T-helper 2 cell treated with Interferon-gamma antibody and Interleukin-4, amounts not matched to agents 5 μg/mL and 100 μg/mL, for 36 hours (primary cell): ENCODE measurements around the gene CAMTA1.

Experiments
- DNase-seq: peaks from one replicate; pipeline ENCODE4 v3.0.0; 2021; ENCODE audit warnings: low spot score
- H3K27ac Mint-ChIP-seq: one replicate; pipeline ENCODE4 v1.8.0; 2021; ENCODE audit warnings: mild to moderate bottlenecking, mixed read lengths
- H3K27me3 Mint-ChIP-seq: one replicate; pipeline ENCODE4 v1.8.0; 2021; ENCODE audit warnings: low read depth, mixed read lengths
- H3K36me3 Mint-ChIP-seq: one replicate; pipeline ENCODE4 v1.8.0; 2021; ENCODE audit warnings: low read depth, mixed read lengths
- H3K4me1 Mint-ChIP-seq: one replicate; pipeline ENCODE4 v1.8.0; 2021; ENCODE audit warnings: low read depth, mixed read lengths
- H3K4me3 Mint-ChIP-seq: one replicate; pipeline ENCODE4 v1.8.0; 2022; ENCODE audit warnings: mild to moderate bottlenecking, moderate library complexity, mixed read lengths
- H3K9me3 Mint-ChIP-seq: one replicate; pipeline ENCODE4 v1.8.0; 2021; ENCODE audit warnings: mixed read lengths

The CAMTA1 gene

DNA sequence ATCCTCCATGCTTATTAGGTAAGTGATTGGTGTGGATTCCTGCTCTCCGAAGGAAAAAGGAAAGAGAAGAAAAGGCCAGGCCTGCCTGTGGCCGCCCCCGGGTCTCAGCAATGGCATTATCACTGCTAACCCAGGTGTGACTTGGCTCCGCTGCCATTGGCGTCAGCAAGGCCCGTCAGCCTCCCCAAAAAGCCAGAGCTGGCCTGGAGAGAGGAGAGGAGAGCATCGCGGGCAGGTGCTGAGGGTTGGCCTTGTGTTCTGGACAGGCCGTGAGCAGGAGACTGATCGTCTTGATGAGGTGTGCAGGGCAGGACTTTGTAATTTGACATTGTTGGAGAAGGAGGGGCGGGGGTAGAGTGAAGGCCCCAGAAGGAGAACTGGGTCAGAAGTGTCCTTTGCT, 186.4 kb downstream of the CAMTA1 start:
- Mint-ChIP-seq H3K4me3 (no peak overlapping the region), H3K36me3 (no peaks in the 10 kb centered on the region), H3K27ac (no peak overlapping the region), H3K27me3 (peaks cover 21% of the 10 kb centered on the region), H3K4me1 (peaks cover 20% of the 10 kb centered on the region), H3K9me3 (no peaks in the 10 kb centered on the region)
- DNase-seq = no peak

- Mint-ChIP-seq H3K27ac (no peak overlapping the region), H3K36me3 (no peaks in the 10 kb centered on the region), H3K4me3 (no peak overlapping the region), H3K27me3 (peaks cover 21% of the 10 kb centered on the region), H3K4me1 (peaks cover 19% of the 10 kb centered on the region), H3K9me3 (no peaks in the 10 kb centered on the region)
- DNase-seq = no peak
Measured at GRCh38 chr1:6972399-6972798, 187.1 kb downstream of the CAMTA1 start.

GRCh38 chr1:6975331-6976043, 190.2 kb downstream of the CAMTA1 start:
- DNase-seq = no peak
- Mint-ChIP-seq H3K4me3 (no peak overlapping the region), H3K9me3 (no peaks in the 10 kb centered on the region), H3K27me3 (no peaks in the 10 kb centered on the region), H3K4me1 (no peaks in the 10 kb centered on the region), H3K36me3 (no peaks in the 10 kb centered on the region), H3K27ac (no peak overlapping the region)

DNA sequence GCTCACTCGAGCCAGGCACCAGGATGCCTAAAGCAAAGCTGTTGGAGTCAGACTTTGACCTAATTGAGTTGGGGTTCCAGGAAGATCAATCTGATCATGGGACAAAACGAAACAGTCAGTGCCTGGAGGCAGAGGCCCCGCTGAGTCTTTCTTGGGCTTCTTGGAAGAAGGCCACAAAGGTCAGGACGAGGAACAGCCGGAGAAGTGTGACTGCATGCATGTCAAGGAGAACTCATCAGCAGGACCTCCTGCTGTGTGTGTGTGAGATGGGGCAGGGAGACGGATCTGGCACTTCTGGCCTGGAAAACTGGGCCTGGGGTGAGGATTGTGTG, 190.8 kb downstream of the CAMTA1 start:
- Mint-ChIP-seq H3K4me1 (no peaks in the 10 kb centered on the region), H3K36me3 (no peaks in the 10 kb centered on the region), H3K27ac (no peak overlapping the region), H3K9me3 (no peaks in the 10 kb centered on the region), H3K4me3 (no peak overlapping the region), H3K27me3 (no peaks in the 10 kb centered on the region)
- DNase-seq = no peak

- H3K27me3 Mint-ChIP-seq = no peaks in the 10 kb centered on the region
- H3K9me3 Mint-ChIP-seq = no peaks in the 10 kb centered on the region
- no peaks in the 10 kb centered on the region for H3K36me3 Mint-ChIP-seq
- H3K4me1 Mint-ChIP-seq = no peaks in the 10 kb centered on the region
- DNase-seq = no peak
- no peak overlapping the region for H3K4me3 Mint-ChIP-seq
- no peak overlapping the region for H3K27ac Mint-ChIP-seq
Measured at GRCh38 chr1:6979003-6979613, 193.9 kb downstream of the CAMTA1 start.

DNA sequence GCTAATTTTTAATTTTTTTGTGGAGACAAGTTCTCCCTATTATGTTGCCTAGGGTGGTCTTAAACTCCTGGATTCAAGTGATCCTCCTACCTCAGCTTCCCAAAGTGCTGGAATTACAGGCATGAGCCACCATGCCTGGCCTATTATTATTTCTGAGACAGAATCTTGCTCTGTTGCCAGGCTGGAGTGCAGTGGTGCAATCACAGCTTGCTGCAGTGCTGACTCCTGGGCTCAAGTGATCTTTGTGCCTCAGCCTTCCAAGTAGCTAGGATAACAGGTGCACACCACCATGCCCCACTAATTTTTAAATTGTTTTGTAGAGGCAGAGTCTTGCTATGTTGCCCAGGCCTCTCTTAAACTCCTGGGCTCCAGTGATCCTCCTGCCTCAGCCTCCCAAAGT, 196.3 kb downstream of the CAMTA1 start:
- no peaks in the 10 kb centered on the region for H3K27me3 Mint-ChIP-seq
- no peaks in the 10 kb centered on the region for H3K4me1 Mint-ChIP-seq
- no peak for DNase-seq
- no peak overlapping the region for H3K4me3 Mint-ChIP-seq
- H3K36me3 Mint-ChIP-seq = no peaks in the 10 kb centered on the region
- no peak overlapping the region for H3K27ac Mint-ChIP-seq
- no peaks in the 10 kb centered on the region for H3K9me3 Mint-ChIP-seq

DNA sequence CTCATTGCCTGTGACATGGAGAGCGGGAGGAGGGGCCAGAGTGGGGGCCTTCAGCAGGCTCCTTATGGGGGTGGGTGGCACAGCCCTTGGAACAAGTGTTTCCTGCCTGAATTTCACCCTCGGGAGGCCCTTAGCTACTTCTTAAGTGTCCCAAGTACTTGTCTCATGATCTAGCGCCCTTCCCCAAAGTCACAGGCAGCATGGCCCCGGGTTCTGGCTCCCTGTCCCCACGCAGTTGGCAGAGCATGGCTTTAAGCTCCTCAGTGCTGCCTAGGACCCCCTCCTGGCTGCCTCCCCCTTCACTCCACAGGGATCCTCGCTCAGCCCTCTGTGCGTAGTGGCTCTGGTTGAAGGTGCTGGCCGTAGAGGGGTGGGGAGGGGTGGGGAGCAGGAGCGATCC, 197.2 kb downstream of the CAMTA1 start:
- H3K4me3 Mint-ChIP-seq = no peak overlapping the region
- DNase-seq = no peak
- H3K9me3 Mint-ChIP-seq = no peaks in the 10 kb centered on the region
- no peaks in the 10 kb centered on the region for H3K27me3 Mint-ChIP-seq
- H3K4me1 Mint-ChIP-seq = no peaks in the 10 kb centered on the region
- no peak overlapping the region for H3K27ac Mint-ChIP-seq
- no peaks in the 10 kb centered on the region for H3K36me3 Mint-ChIP-seq

- Mint-ChIP-seq H3K27me3 (no peaks in the 10 kb centered on the region), H3K4me1 (no peaks in the 10 kb centered on the region), H3K4me3 (no peak overlapping the region), H3K36me3 (no peaks in the 10 kb centered on the region), H3K9me3 (no peaks in the 10 kb centered on the region), H3K27ac (no peak overlapping the region)
- no peak for DNase-seq
Measured at GRCh38 chr1:6982860-6983259, 197.6 kb downstream of the CAMTA1 start.

GRCh38 chr1:6984536-6984935, 199.3 kb downstream of the CAMTA1 start:
- no peak overlapping the region for H3K27ac Mint-ChIP-seq
- DNase-seq = no peak
- H3K36me3 Mint-ChIP-seq = no peaks in the 10 kb centered on the region
- H3K4me3 Mint-ChIP-seq = no peak overlapping the region
- no peaks in the 10 kb centered on the region for H3K9me3 Mint-ChIP-seq
- H3K4me1 Mint-ChIP-seq = no peaks in the 10 kb centered on the region
- H3K27me3 Mint-ChIP-seq = no peaks in the 10 kb centered on the region

- Mint-ChIP-seq H3K4me1 (no peaks in the 10 kb centered on the region), H3K9me3 (no peaks in the 10 kb centered on the region), H3K36me3 (no peaks in the 10 kb centered on the region), H3K27ac (no peak overlapping the region), H3K4me3 (no peak overlapping the region), H3K27me3 (no peaks in the 10 kb centered on the region)
- no peak for DNase-seq
Measured at GRCh38 chr1:6984986-6985385, 199.7 kb downstream of the CAMTA1 start.

DNA sequence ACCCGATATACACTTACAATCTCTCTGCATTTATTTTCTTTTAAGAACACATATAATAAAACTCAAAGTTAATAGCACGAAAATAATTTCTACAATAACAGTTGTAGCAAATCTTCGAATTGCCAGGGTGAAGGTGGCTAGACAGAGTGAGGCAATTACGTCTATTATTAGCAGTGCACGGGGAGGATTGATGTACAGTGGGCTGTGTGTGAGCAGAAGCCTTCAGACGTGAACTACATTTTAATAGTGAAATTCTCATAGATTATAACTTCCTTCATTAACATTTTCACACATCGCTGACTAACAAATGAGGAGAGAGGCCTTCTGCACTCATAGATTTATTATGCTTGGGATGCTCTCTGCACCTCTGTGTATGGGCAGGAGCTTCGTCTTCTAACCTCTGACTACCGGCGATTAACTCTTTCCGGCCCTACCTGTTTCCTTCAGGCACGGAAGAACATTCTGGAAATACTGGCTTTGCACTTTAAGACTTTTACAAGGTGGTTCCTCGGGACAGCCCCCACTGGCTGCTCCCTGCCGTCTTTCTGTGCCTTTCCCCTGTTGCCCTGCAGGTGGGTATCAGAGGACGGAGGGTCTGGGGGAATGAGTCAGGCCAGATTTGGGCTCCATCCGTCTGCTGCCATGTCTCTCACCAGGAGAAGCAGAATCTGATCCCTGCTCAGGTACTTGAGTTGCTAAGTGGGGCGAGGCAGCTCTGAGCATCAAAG, 200.5 kb downstream of the CAMTA1 start:
- no peak overlapping the region for H3K27ac Mint-ChIP-seq
- H3K36me3 Mint-ChIP-seq = no peaks in the 10 kb centered on the region
- H3K27me3 Mint-ChIP-seq = no peaks in the 10 kb centered on the region

DNA sequence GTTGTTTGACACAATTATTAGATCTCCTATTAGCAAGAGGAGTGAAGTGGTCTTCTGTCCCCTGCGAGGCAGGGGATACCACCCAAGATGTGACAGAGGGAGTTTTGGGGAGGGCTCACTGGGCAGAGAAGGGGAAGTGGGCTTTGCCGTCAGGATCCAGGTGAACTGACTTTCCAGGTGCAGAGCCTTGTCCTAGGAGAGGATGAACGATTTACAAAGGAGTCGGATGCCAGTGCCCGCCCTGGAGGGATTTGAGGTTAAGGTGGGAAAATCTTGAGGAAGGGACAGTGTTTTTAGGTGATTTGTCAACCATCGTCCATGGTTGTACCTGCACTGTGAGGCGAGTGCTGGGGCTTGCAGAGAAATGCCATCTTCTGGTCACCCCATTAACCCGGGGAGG, 201.0 kb downstream of the CAMTA1 start:
- no peak overlapping the region for H3K27ac Mint-ChIP-seq
- H3K36me3 Mint-ChIP-seq = no peaks in the 10 kb centered on the region
- no peaks in the 10 kb centered on the region for H3K27me3 Mint-ChIP-seq
- no peak overlapping the region for H3K4me3 Mint-ChIP-seq
- H3K9me3 Mint-ChIP-seq = no peaks in the 10 kb centered on the region
- DNase-seq = no peak
- no peaks in the 10 kb centered on the region for H3K4me1 Mint-ChIP-seq

More for the DNA sequence above, 200.5 kb downstream of the CAMTA1 start:
- Mint-ChIP-seq H3K4me1 (no peaks in the 10 kb centered on the region), H3K4me3 (no peak overlapping the region), H3K9me3 (no peaks in the 10 kb centered on the region)
- no peak for DNase-seq

DNA sequence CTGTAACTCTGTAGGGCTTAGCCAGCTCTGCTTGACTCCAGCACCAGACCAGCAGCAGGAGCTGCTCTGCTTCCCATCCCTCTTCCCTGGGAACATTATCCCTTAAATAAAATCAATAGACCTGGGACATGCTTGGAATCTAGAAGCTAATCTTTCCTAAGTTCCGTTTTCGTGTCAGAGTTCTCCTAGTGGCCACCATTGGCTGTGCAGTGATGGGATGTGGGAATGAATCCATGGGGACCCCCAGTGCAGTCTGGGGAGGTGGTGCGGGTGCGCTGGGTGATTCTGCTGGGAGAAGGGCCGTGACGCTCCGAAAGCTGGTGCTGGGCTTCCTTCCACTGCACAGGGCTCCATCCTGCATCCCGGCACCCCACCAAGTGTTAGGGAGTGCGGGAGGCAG, 202.7 kb downstream of the CAMTA1 start:
- Mint-ChIP-seq H3K9me3 (no peaks in the 10 kb centered on the region), H3K4me1 (no peaks in the 10 kb centered on the region), H3K27ac (no peak overlapping the region), H3K36me3 (no peaks in the 10 kb centered on the region), H3K27me3 (peaks cover 2% of the 10 kb centered on the region), H3K4me3 (no peak overlapping the region)
- no peak for DNase-seq

DNA sequence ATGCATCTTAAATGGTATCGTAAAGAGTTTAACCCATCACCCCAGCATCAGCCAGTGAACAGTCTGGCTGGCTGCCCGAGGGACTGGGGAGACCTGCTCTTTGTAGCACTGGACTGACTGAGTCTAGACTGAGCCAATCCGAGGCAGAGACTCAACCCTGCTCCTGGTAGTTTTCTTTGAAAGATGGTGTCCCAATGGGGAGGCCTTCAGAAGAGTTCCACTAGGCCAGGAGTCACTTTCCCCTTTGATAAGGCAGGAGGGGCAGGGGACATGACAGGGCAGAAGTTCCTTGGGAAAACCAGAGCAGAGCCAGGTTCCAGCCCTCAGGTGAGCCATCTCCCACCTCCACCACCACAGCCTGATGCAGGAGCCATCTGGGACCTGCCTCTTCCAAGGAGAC, 203.5 kb downstream of the CAMTA1 start:
- no peak overlapping the region for H3K27ac Mint-ChIP-seq
- no peak for DNase-seq
- H3K4me1 Mint-ChIP-seq = no peaks in the 10 kb centered on the region
- H3K4me3 Mint-ChIP-seq = no peak overlapping the region
- peaks cover 5% of the 10 kb centered on the region for H3K27me3 Mint-ChIP-seq
- H3K9me3 Mint-ChIP-seq = no peaks in the 10 kb centered on the region
- no peaks in the 10 kb centered on the region for H3K36me3 Mint-ChIP-seq
